ENCODE data around the gene ZNF862. TPM values are rescaled to one million over a fixed set of nuclear protein-coding genes. Genes with fewer than 3 reads are reported as not detected.
"Not testable (repeated sequence)": the region's sequence is repeated elsewhere in the genome, so short reads cannot be mapped to it uniquely, and the experiment has no call there.

The ZNF862 gene
- total and polyA plus RNA-seq, 2 donors (not counting 3 experiments of a cell fraction or from before 2014, with no cell fraction given) = 10.8 to 14.7 TPM

DNA sequence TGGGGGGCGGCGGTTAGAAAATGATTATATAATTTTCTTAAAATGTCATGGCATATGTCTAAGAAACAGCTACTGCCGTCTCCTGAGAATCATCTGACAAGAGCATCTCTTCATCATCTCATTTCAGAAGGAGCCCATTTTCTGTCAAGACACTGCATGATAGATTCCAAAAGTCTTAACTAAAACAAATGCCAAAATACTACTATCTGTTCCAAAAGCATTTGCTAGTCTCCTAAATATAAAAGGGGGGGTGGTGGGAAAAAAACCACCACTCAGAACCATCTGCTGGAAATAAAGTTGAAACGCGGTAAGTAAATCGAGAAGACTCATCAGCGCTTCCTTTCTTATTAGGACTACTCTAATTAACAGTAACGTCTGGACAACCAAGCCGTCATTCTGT, 72.0 kb downstream of the ZNF862 start:
- DNase-seq (ENCODE audit: low read depth, low spot score); H3K27me3 ChIP-seq (ENCODE audit: control insufficient read depth in 2 of 2, insufficient read depth in 2 of 2, low read length in 2 of 2); H3K9ac ChIP-seq (replicated peaks; ENCODE audit: extremely low read depth, insufficient read depth, low read length); intact Hi-C loops (cut with micrococcal nuclease); H3K9me3 ChIP-seq (replicated peaks; ENCODE audit: control insufficient read depth, insufficient read depth, low read length); H3K4me2 ChIP-seq (ENCODE audit: insufficient read depth, low read length); H3K27ac ChIP-seq (ENCODE audit: insufficient read depth, low read depth, low read length); H3K9me1 ChIP-seq (replicated peaks; ENCODE audit: control insufficient read depth, extremely low read depth, insufficient read depth, low read length); dilution Hi-C loops (cut with MboI; ENCODE audit: extremely low pct_ligation_motif_present, low sequenced_read_pairs); H3K36me3 ChIP-seq (ENCODE audit: control insufficient read depth in 2 of 2, extremely low read depth in 1 of 2, insufficient read depth in 2 of 2, low read length in 2 of 2); H4K20me1 ChIP-seq (replicated peaks; ENCODE audit: control insufficient read depth, extremely low read depth, insufficient read depth, low read length); CTCF ChIA-PET; H3K4me3 ChIP-seq (replicated peaks in 1 of 3; ENCODE audit: insufficient read depth in 1 of 3, low read depth in 1 of 3, low read length in 3 of 3); FAIRE-seq; H3K4me1 ChIP-seq (ENCODE audit: control insufficient read depth, extremely low read depth, insufficient read depth, low read length); POLR2A ChIA-PET; H3K79me2 ChIP-seq (ENCODE audit: control insufficient read depth, insufficient read depth, low read length); H2AFZ ChIP-seq (ENCODE audit: low read depth, low read length); BruUV-seq (replicated peaks): not testable (repeated sequence)

DNA sequence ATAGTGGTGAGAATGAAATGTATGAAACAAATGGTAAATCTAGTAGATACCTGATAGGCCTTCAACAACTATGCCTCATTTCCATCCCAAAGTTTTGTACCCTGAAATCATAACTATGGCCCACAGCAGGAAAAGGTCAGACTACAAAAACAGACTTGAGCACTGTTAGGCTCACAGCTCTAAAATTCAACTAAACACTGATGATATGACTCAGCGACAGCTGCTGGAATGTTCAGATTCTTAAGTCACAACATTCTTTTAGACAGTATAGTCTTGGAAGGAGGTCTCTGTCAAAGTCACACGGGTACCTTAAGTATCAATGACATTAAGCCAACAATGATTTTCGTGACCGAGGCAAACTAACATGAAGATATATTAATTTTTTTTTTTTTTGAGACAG, 74.0 kb downstream of the ZNF862 start:
- H3K4me1 ChIP-seq (ENCODE audit: control insufficient read depth, extremely low read depth, insufficient read depth, low read length); FAIRE-seq; H2AFZ ChIP-seq (ENCODE audit: low read depth, low read length); H4K20me1 ChIP-seq (replicated peaks; ENCODE audit: control insufficient read depth, extremely low read depth, insufficient read depth, low read length); DNase-seq (ENCODE audit: low read depth, low spot score); H3K27me3 ChIP-seq (ENCODE audit: control insufficient read depth in 2 of 2, insufficient read depth in 2 of 2, low read length in 2 of 2); CTCF ChIA-PET; POLR2A ChIA-PET; H3K4me3 ChIP-seq (replicated peaks in 1 of 3; ENCODE audit: insufficient read depth in 1 of 3, low read depth in 1 of 3, low read length in 3 of 3); dilution Hi-C loops (cut with MboI; ENCODE audit: extremely low pct_ligation_motif_present, low sequenced_read_pairs); H3K36me3 ChIP-seq (ENCODE audit: control insufficient read depth in 2 of 2, extremely low read depth in 1 of 2, insufficient read depth in 2 of 2, low read length in 2 of 2); intact Hi-C loops (cut with micrococcal nuclease); H3K79me2 ChIP-seq (ENCODE audit: control insufficient read depth, insufficient read depth, low read length); H3K9me3 ChIP-seq (replicated peaks; ENCODE audit: control insufficient read depth, insufficient read depth, low read length); H3K4me2 ChIP-seq (ENCODE audit: insufficient read depth, low read length); H3K9ac ChIP-seq (replicated peaks; ENCODE audit: extremely low read depth, insufficient read depth, low read length); H3K9me1 ChIP-seq (replicated peaks; ENCODE audit: control insufficient read depth, extremely low read depth, insufficient read depth, low read length); BruUV-seq (replicated peaks); H3K27ac ChIP-seq (ENCODE audit: insufficient read depth, low read depth, low read length): not testable (repeated sequence)

Small RNA genes lying within 50 kb of the gene (small RNA-seq; reads per million reads assigned to genes)
- gene AC093458.1 (ENCODE audit: insufficient read depth, insufficient read length, low read depth, low replicate concordance) = not detected

Other genes starting within 250 kb of the ZNF862 start
- 6.5 and 8.9 TPM in 2 replicates for gene ZNF467, start 64.8 kb upstream of the ZNF862 start, total RNA-seq
- 4.2 and 4.7 TPM in 2 replicates for gene ZNF467, start 64.8 kb upstream of the ZNF862 start, polyA plus RNA-seq
- 21.5 and 27.8 TPM in 2 replicates for gene ATP6V0E2, start 35.6 kb downstream of the ZNF862 start, total RNA-seq
- gene ATP6V0E2, start 35.6 kb downstream of the ZNF862 start, polyA plus RNA-seq = 36.8 and 57.6 TPM in 2 replicates

Measured in endothelial cell of umbilical vein (primary cell).